Measurements from ENCODE around the gene SECTM1. TPM values are rescaled to one million over a fixed set of nuclear protein-coding genes. Genes with fewer than 3 reads are reported as not detected.

Gene SECTM1
- total and polyA plus RNA-seq, 9 of the 15 experiments (the other 6 are each of a cell fraction or from before 2014, with no cell fraction given), result 0.11 to 0.46 (median 0.18) TPM; not detected in 6

DNA sequence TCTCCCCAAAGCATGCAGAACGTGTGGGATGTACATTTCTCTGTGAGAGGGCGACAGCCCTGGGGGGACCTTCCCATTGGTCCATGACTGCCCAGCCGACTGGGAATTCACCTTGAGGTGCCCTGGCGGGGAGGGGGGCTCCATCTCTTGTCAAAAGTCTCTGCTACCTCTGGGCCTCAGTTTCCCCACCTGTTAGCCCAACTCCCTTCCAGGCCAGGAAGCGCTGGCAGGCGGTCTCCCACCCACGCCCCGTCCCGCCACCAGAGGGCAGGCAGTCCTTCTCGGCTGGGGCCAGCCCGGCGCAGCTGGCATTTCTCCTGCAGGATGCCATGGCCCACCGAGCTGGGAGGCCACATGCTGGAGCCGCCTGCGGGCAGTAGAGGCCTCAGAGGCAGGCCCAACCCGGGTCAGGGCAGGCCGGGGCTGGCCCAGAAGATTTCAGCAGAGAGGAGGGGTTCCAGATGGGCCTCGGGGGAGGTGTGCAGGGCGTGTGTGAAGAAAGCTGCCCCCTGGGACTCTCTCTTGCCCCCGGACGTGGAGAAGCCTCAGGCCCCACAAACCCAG lies 32.8 kb downstream of the SECTM1 start (continued):
- TF ChIP-seq, protein P1, sequence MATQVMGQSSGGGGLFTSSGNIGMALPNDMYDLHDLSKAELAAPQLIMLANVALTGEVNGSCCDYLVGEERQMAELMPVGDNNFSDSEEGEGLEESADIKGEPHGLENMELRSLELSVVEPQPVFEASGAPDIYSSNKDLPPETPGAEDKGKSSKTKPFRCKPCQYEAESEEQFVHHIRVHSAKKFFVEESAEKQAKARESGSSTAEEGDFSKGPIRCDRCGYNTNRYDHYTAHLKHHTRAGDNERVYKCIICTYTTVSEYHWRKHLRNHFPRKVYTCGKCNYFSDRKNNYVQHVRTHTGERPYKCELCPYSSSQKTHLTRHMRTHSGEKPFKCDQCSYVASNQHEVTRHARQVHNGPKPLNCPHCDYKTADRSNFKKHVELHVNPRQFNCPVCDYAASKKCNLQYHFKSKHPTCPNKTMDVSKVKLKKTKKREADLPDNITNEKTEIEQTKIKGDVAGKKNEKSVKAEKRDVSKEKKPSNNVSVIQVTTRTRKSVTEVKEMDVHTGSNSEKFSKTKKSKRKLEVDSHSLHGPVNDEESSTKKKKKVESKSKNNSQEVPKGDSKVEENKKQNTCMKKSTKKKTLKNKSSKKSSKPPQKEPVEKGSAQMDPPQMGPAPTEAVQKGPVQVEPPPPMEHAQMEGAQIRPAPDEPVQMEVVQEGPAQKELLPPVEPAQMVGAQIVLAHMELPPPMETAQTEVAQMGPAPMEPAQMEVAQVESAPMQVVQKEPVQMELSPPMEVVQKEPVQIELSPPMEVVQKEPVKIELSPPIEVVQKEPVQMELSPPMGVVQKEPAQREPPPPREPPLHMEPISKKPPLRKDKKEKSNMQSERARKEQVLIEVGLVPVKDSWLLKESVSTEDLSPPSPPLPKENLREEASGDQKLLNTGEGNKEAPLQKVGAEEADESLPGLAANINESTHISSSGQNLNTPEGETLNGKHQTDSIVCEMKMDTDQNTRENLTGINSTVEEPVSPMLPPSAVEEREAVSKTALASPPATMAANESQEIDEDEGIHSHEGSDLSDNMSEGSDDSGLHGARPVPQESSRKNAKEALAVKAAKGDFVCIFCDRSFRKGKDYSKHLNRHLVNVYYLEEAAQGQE (IDR thresholded peaks at IDR 0.05; ENCODE audit: borderline replicate concordance), result peak; percentile 70; the same call in 1 of the 2 replicates
- TF ChIP-seq, protein P1 (CRISPR knock-in tag; IDR thresholded peaks at IDR 0.05; ENCODE audit: low read depth), result no peak
- TF ChIP-seq MIER1 (IDR thresholded peaks at IDR 0.05; ENCODE audit: low read depth) (no peak), ZNF584 (CRISPR knock-in tag; IDR thresholded peaks at IDR 0.05; ENCODE audit: low read depth) (no peak), MAZ (CRISPR knock-in tag; conservative IDR thresholded peaks at IDR 0.05 in 1 of 2, IDR thresholded peaks at IDR 0.05 in 1 of 2) (peak; percentile 23 to 30; a peak in 1 of 4 replicates), RBM22 (IDR thresholded peaks at IDR 0.05; ENCODE audit: low read depth, low read length, poor library complexity, severe bottlenecking) (no peak), NCOR1 (IDR thresholded peaks at IDR 0.05) (no peak)
- TF ChIP-seq, protein P2, sequence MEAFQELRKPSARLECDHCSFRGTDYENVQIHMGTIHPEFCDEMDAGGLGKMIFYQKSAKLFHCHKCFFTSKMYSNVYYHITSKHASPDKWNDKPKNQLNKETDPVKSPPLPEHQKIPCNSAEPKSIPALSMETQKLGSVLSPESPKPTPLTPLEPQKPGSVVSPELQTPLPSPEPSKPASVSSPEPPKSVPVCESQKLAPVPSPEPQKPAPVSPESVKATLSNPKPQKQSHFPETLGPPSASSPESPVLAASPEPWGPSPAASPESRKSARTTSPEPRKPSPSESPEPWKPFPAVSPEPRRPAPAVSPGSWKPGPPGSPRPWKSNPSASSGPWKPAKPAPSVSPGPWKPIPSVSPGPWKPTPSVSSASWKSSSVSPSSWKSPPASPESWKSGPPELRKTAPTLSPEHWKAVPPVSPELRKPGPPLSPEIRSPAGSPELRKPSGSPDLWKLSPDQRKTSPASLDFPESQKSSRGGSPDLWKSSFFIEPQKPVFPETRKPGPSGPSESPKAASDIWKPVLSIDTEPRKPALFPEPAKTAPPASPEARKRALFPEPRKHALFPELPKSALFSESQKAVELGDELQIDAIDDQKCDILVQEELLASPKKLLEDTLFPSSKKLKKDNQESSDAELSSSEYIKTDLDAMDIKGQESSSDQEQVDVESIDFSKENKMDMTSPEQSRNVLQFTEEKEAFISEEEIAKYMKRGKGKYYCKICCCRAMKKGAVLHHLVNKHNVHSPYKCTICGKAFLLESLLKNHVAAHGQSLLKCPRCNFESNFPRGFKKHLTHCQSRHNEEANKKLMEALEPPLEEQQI (IDR thresholded peaks at IDR 0.05), result no peak
